ENCODE data around the gene ASGR2. TPM values are rescaled to one million over a fixed set of nuclear protein-coding genes. Genes with fewer than 3 reads are reported as not detected.
A peak's percentile ranks its signal among the peaks of the same experiment; 100 is the strongest.

Gene ASGR2
- polyA plus RNA-seq, 3 donors = 53.3 to 148 (median 78.3) TPM

GRCh38 chr17:7112510-7113108 is 2.0 kb downstream of the ASGR2 start:
- Histone ChIP-seq H3K9ac (ENCODE audit: insufficient read depth, low read length, poor library complexity, severe bottlenecking) (peak overlapping the region; percentile 33), H3K4me3 (replicated peaks in 1 of 3; ENCODE audit: low read depth in 2 of 3, low read length in 3 of 3) (peak overlapping the region in 2 of 3 experiments; percentile 11 to 60), H3K27ac (ENCODE audit: low read depth in 1 of 2, low read length in 2 of 2) (peak overlapping the region; percentile 75 to 94), H2AFZ (ENCODE audit: insufficient read depth, low read depth, low read length, poor library complexity, severe bottlenecking) (no peak overlapping the region), H3K4me1 (ENCODE audit: control insufficient read depth in 1 of 2, insufficient read depth in 2 of 2, low read length in 2 of 2) (peaks cover 87 to 92% of the 10 kb centered on the region in 2 donors), H3K4me2 (replicated peaks; ENCODE audit: extremely low read depth, low read length, poor library complexity, severe bottlenecking) (peak overlapping the region; percentile 72), H3K27me3 (ENCODE audit: control insufficient read depth in 2 of 2, insufficient read depth in 2 of 2, low read length in 2 of 2) (no peaks in the 10 kb centered on the region), H4K20me1 (ENCODE audit: insufficient read depth, low read length) (no peaks in the 10 kb centered on the region), H3K36me3 (replicated peaks in 1 of 2; ENCODE audit: control insufficient read depth in 1 of 2, insufficient read depth in 2 of 2, low read length in 2 of 2) (peaks cover 6 to 7% of the 10 kb centered on the region in 2 donors), H3K9me3 (replicated peaks in 1 of 2; ENCODE audit: control insufficient read depth in 1 of 2, insufficient read depth in 1 of 2, low read length in 2 of 2) (peaks cover 5 to 6% of the 10 kb centered on the region in 2 donors), H3K79me2 (ENCODE audit: insufficient read depth, low read length) (peaks cover 27% of the 10 kb centered on the region)
- H3K4me3 Mint-ChIP-seq = peak overlapping the region; percentile 25 to 63
- peaks cover 27% of the 10 kb centered on the region for H3K4me1 Mint-ChIP-seq
- no peak overlapping the region for H3K27ac Mint-ChIP-seq
- H3K27me3 Mint-ChIP-seq (ENCODE audit: low read depth in 3 of 3) = peaks cover 0 to 2% (median 0%) of the 10 kb centered on the region in 3 donors
- DNase-seq = no peak
- whole genome bisulfite sequencing (ENCODE audit: insufficient coverage) = 82% methylated on average over 6 of the region's 10 CpGs
- intact Hi-C loops (cut with micrococcal nuclease) = loop anchor here in 1 of 2 donors (1.0 kb wide), 1 partner anchor 8 kb away; no protein-coding TSS in a partner anchor
- TF ChIP-seq, protein P1, sequence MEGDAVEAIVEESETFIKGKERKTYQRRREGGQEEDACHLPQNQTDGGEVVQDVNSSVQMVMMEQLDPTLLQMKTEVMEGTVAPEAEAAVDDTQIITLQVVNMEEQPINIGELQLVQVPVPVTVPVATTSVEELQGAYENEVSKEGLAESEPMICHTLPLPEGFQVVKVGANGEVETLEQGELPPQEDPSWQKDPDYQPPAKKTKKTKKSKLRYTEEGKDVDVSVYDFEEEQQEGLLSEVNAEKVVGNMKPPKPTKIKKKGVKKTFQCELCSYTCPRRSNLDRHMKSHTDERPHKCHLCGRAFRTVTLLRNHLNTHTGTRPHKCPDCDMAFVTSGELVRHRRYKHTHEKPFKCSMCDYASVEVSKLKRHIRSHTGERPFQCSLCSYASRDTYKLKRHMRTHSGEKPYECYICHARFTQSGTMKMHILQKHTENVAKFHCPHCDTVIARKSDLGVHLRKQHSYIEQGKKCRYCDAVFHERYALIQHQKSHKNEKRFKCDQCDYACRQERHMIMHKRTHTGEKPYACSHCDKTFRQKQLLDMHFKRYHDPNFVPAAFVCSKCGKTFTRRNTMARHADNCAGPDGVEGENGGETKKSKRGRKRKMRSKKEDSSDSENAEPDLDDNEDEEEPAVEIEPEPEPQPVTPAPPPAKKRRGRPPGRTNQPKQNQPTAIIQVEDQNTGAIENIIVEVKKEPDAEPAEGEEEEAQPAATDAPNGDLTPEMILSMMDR (IDR thresholded peaks at IDR 0.05) = no peak
- peaks cover 5 to 9% (median 6%) of the 10 kb centered on the region in 7 donors for H3K9me3 Mint-ChIP-seq
- H3K36me3 Mint-ChIP-seq = peaks cover 20 to 38% of the 10 kb centered on the region in 2 donors

DNA sequence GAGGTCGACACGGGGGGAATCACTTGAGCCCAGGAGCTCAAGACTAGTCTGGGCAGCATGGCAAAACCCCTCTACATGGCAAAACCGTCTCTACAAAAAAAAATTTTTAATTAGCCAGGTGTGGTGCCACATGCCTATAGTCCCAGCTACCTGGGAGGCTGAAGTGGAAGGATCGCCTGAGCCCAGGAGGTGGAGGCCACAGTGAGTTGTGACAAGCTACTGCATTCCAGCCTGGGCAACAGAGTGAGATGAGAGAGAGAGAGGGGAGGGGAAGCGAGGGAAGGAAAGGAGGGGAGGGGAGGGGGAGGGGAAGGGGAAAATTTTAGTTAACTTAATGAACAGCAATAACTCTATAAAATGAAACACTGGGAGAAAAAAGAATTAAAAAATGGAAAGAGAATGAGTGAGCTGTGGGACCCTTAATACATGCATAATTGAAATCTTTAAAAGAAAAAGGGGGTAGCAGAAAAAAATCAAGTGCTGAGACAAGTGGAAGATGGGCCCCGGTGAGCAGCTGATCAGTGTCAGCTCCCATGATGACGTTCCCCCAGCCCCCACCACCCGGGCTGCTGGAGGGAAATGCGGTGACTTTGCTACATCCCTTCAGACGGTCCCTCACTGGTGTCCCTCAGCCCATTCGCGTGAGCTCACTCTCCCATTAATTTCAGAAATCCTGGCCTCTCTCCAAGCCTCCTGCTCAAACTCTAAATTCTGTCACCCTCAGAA is 2.7 kb downstream of the ASGR2 start:
- peaks cover 0 to 2% (median 0%) of the 10 kb centered on the region in 7 donors for H3K9me3 Mint-ChIP-seq
- intact Hi-C loops (cut with micrococcal nuclease) = loop anchor here in 1 of 2 donors (1.0 kb wide), 1 partner anchor 8 kb away; no protein-coding TSS in a partner anchor
- Histone ChIP-seq H3K9me3 (replicated peaks in 1 of 2; ENCODE audit: control insufficient read depth in 1 of 2, insufficient read depth in 1 of 2, low read length in 2 of 2) (no peaks in the 10 kb centered on the region), H3K27ac (ENCODE audit: low read depth in 1 of 2, low read length in 2 of 2) (peak overlapping the region; percentile 75 to 94), H3K9ac (ENCODE audit: insufficient read depth, low read length, poor library complexity, severe bottlenecking) (peak overlapping the region; percentile 33), H3K27me3 (ENCODE audit: control insufficient read depth in 2 of 2, insufficient read depth in 2 of 2, low read length in 2 of 2) (no peaks in the 10 kb centered on the region), H3K4me2 (replicated peaks; ENCODE audit: extremely low read depth, low read length, poor library complexity, severe bottlenecking) (peak overlapping the region; percentile 72), H2AFZ (ENCODE audit: insufficient read depth, low read depth, low read length, poor library complexity, severe bottlenecking) (no peak overlapping the region), H3K36me3 (replicated peaks in 1 of 2; ENCODE audit: control insufficient read depth in 1 of 2, insufficient read depth in 2 of 2, low read length in 2 of 2) (peaks cover 13% of the 10 kb centered on the region in 2 donors), H4K20me1 (ENCODE audit: insufficient read depth, low read length) (no peaks in the 10 kb centered on the region), H3K4me3 (replicated peaks in 1 of 3; ENCODE audit: low read depth in 2 of 3, low read length in 3 of 3) (peak overlapping the region in 2 of 3 experiments; percentile 11 to 60), H3K79me2 (ENCODE audit: insufficient read depth, low read length) (peaks cover 24% of the 10 kb centered on the region), H3K4me1 (ENCODE audit: control insufficient read depth in 1 of 2, insufficient read depth in 2 of 2, low read length in 2 of 2) (peaks cover 85 to 93% of the 10 kb centered on the region in 2 donors)
- H3K4me3 Mint-ChIP-seq = peak overlapping the region; percentile 25 to 63
- TF ChIP-seq, protein P1 (IDR thresholded peaks at IDR 0.05) = no peak
- H3K4me1 Mint-ChIP-seq = peaks cover 27% of the 10 kb centered on the region
- WGBS (ENCODE audit: insufficient coverage) = 20% methylated on average over 7 of the region's 12 CpGs
- peak overlapping the region in 1 of 7 donors; percentile 70 for H3K27ac Mint-ChIP-seq
- peaks cover 0 to 2% (median 0%) of the 10 kb centered on the region in 3 donors for H3K27me3 Mint-ChIP-seq (ENCODE audit: low read depth in 3 of 3)
- DNase-seq = peak; percentile 73 to 82 (median 80)
- peaks cover 20 to 38% of the 10 kb centered on the region in 2 donors for H3K36me3 Mint-ChIP-seq

All from CD14-positive monocyte (primary cell).